ENCODE results near the gene TNS1.

TNS1 gene

GRCh38 chr2:217825469-217826235 is 177.1 kb downstream of the TNS1 start:
- DNase-seq = no peak
- Histone ChIP-seq H3K4me2 (ENCODE audit: low read depth, low read length) (no peak overlapping the region), H3K36me3 (replicated peaks; ENCODE audit: insufficient read depth, low read length) (no peaks in the 10 kb centered on the region), H3K4me3 (ENCODE audit: low read length) (no peak overlapping the region), H3K4me1 (ENCODE audit: low read length) (no peaks in the 10 kb centered on the region), H3K27ac (ENCODE audit: low read length) (no peak overlapping the region), H2AFZ (ENCODE audit: low read length) (no peak overlapping the region), H3K27me3 (replicated peaks; ENCODE audit: insufficient read depth, low read length) (no peaks in the 10 kb centered on the region), H3K9me2 (replicated peaks; ENCODE audit: insufficient read depth, low read length) (no peaks in the 10 kb centered on the region), H4K20me1 (ENCODE audit: insufficient read depth, low read length) (no peaks in the 10 kb centered on the region), H3K9ac (ENCODE audit: low read length) (no peak overlapping the region), H3K79me2 (ENCODE audit: low read length) (no peaks in the 10 kb centered on the region), H3K9me3 (replicated peaks; ENCODE audit: insufficient read depth, low read length) (no peaks in the 10 kb centered on the region), H3F3A (ENCODE audit: insufficient read depth, low read length) (no peaks in the 10 kb centered on the region)
- TF ChIP-seq CTCF (IDR thresholded peaks at IDR 0.05; ENCODE audit: low read length) = no peak

GRCh38 chr2:217824223-217824622 is 178.6 kb downstream of the TNS1 start:
- H3K27ac ChIP-seq (ENCODE audit: low read length) = no peak overlapping the region

GRCh38 chr2:217823626-217824025 is 179.2 kb downstream of the TNS1 start:
- Histone ChIP-seq H2AFZ (ENCODE audit: low read length) (no peak overlapping the region), H3K4me3 (ENCODE audit: low read length) (no peak overlapping the region), H3K27ac (ENCODE audit: low read length) (no peak overlapping the region), H3K79me2 (ENCODE audit: low read length) (no peaks in the 10 kb centered on the region), H4K20me1 (ENCODE audit: insufficient read depth, low read length) (no peaks in the 10 kb centered on the region), H3K27me3 (replicated peaks; ENCODE audit: insufficient read depth, low read length) (no peaks in the 10 kb centered on the region), H3K36me3 (replicated peaks; ENCODE audit: insufficient read depth, low read length) (no peaks in the 10 kb centered on the region), H3K9me2 (replicated peaks; ENCODE audit: insufficient read depth, low read length) (no peaks in the 10 kb centered on the region), H3K4me2 (ENCODE audit: low read depth, low read length) (no peak overlapping the region), H3K9me3 (replicated peaks; ENCODE audit: insufficient read depth, low read length) (no peaks in the 10 kb centered on the region), H3F3A (ENCODE audit: insufficient read depth, low read length) (no peaks in the 10 kb centered on the region), H3K9ac (ENCODE audit: low read length) (no peak overlapping the region), H3K4me1 (ENCODE audit: low read length) (no peaks in the 10 kb centered on the region)
- DNase-seq = no peak
- TF ChIP-seq CTCF (IDR thresholded peaks at IDR 0.05; ENCODE audit: low read length) = no peak

More at GRCh38 chr2:217824223-217824622, 178.6 kb downstream of the TNS1 start:
- H3K4me3 ChIP-seq (ENCODE audit: low read length) = no peak overlapping the region
- no peaks in the 10 kb centered on the region for H3K79me2 ChIP-seq (ENCODE audit: low read length)
- no peaks in the 10 kb centered on the region for H3K4me1 ChIP-seq (ENCODE audit: low read length)
- H3K36me3 ChIP-seq (replicated peaks; ENCODE audit: insufficient read depth, low read length) = no peaks in the 10 kb centered on the region
- no peak overlapping the region for H3K9ac ChIP-seq (ENCODE audit: low read length)
- DNase-seq = no peak
- H3K9me2 ChIP-seq (replicated peaks; ENCODE audit: insufficient read depth, low read length) = no peaks in the 10 kb centered on the region
- no peak overlapping the region for H2AFZ ChIP-seq (ENCODE audit: low read length)
- H3K27me3 ChIP-seq (replicated peaks; ENCODE audit: insufficient read depth, low read length) = no peaks in the 10 kb centered on the region
- H4K20me1 ChIP-seq (ENCODE audit: insufficient read depth, low read length) = no peaks in the 10 kb centered on the region
- H3F3A ChIP-seq (ENCODE audit: insufficient read depth, low read length) = no peaks in the 10 kb centered on the region
- H3K9me3 ChIP-seq (replicated peaks; ENCODE audit: insufficient read depth, low read length) = no peaks in the 10 kb centered on the region
- TF ChIP-seq EZH2phosphoT487 (IDR thresholded peaks at IDR 0.05; ENCODE audit: low read length) (no peak), EZH2 (optimal IDR thresholded peaks at IDR 0.05; ENCODE audit: low read depth, low read length) (no peak), CTCF (IDR thresholded peaks at IDR 0.05; ENCODE audit: low read length) (no peak)
- H3K4me2 ChIP-seq (ENCODE audit: low read depth, low read length) = no peak overlapping the region

Data from MM.1S (cell line).